ENCODE data around the gene WDR76.
A peak's percentile ranks its signal among the peaks of the same experiment; 100 is the strongest.
"Not testable (repeated sequence)": the region's sequence is repeated elsewhere in the genome, so short reads cannot be mapped to it uniquely, and the experiment has no call there.

Gene WDR76

DNA sequence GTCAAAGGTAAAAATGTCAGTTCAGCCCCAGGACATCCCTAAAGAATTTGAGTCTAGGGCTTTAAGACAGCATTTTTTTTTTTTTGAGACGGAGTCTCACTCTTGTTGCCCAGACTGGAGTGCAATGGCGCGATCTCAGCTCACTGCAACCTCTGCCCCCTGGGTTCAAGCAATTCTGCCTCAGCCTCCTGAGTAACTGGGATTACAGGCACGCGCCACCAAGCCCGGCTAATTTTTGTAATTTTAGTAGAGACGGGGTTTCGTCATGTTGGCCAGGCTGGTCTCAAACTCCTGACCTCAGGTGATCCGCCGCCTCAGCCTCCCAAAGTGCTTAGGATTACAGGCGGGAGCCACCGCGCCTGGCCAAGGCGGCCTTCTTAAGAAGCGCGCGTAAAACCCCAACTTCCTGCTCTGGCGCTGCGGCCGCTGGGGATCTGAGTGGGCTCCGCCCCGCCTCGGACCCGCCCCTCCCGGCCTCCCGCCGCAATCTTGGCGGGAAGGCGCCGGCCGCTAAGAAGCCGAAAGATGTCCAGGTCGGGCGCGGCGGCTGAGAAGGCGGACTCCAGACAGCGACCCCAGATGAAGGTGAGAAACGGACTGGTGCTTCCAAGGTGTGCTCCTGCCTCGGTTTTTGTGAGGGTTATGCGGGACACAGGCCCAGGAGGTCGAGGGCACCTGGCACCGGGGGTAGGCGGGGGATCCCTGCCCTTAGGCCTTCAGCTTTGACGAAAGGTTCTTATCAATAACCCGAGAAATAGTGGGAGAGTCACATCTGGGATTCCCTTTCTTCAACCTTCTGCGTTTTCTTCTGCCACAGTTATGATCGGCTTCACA is at the start of gene WDR76:
Gene WDR76 (plus strand): TSS at position 495 of the 834 bp plus-strand sequence. CDS start 31 bp downstream, at position 526.
- peak; percentile 50 for DNase-seq (ENCODE audit: low read depth)

DNA sequence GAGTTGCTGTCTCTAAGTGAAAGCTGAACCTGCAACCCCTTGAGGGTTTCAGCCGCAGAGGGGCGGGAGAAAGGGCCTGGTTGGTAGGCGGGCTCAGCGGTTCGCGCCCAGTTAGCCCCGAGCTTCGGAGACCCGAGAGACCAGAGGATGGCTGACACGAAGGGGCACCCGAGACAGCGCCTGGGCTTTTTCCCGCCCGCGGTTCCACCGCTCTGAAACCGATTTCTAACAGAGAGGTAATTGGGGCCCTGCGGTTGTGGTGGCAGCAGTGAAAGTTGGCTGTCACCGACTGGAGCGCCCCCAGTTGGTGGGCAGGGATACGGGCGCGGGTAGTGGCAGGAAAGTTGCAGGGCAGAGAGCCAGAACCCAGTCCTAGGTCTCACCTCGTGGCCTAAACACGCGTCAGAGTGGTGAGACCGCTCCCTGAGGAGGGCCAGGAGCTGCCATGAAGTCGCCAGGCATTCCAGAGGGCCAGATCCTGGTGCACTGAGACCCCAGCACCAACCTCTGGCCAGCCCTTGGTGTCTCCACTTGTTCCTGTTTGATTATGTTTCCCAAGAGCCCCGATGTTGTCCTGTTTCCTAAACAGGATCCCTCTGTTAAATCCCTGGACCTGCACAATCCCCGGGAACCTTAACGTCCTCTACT is 49.4 kb upstream of the WDR76 start:
- peak; percentile 69 for DNase-seq (ENCODE audit: low read depth)

DNA sequence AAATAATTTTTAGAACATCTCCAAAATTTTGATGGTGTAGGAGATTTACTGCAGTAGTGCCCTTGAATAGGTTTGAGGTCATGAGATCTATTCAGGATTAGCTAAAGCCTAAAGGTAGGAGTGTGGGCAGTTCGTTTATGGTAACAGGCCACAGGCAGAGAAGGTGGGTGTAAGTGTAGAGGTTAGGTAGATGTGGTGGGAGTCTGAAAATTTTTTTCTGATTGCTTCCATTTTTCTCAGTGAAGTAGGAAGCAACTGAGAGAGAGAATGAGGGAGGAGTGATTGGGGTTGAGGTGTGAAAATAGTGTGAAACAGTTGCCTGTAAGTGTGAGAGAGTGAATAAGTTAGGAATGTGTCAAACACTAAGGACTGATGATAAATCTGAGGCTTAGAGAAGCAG is 47.8 kb upstream of the WDR76 start:
- no peak for DNase-seq (ENCODE audit: low read depth)

- no peak for DNase-seq (ENCODE audit: low read depth)
Observed at GRCh38 chr15:43789409-43789808, 37.4 kb upstream of the WDR76 start.

GRCh38 chr15:43791993-43792760 is 34.6 kb upstream of the WDR76 start, which contains the start of gene SERF2:
Gene SERF2, plus strand, starts transcription at chr15:43792320. Its CDS starts 57 bp downstream, at chr15:43792377.
- peak; percentile 99 for DNase-seq (ENCODE audit: low read depth)

- DNase-seq (ENCODE audit: low read depth) = no peak
Observed at GRCh38 chr15:43792761-43793476, 33.9 kb upstream of the WDR76 start.

DNA sequence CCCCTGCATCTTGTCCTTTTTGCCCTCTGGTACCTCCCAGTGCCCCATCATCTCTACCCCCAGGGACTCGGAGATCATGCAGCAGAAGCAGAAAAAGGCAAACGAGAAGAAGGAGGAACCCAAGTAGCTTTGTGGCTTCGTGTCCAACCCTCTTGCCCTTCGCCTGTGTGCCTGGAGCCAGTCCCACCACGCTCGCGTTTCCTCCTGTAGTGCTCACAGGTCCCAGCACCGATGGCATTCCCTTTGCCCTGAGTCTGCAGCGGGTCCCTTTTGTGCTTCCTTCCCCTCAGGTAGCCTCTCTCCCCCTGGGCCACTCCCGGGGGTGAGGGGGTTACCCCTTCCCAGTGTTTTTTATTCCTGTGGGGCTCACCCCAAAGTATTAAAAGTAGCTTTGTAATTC is 33.2 kb upstream of the WDR76 start:
- no peak for DNase-seq (ENCODE audit: low read depth)

- no peak for DNase-seq (ENCODE audit: low read depth)
Observed at GRCh38 chr15:43794269-43795037, 32.3 kb upstream of the WDR76 start.

DNA sequence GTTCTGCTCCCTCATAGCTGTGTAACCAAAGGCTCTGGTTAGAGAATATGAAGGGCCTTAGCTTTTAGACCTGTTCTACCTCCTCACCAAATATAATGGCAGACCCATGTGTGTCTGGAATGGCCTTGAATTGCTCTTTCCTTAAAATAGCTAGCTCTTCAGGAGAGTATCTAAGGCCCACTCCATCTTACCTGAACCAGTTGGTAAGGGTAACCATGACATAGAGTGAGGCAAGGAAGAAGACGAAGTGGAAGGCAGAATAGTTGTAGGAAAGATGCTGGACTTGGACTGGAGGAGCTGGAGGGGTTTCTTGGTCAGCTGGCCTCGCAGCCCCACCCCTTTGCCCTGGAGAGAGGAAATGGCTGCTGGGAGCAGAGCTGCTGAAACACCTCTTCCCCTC is 31.6 kb upstream of the WDR76 start:
- no peak for DNase-seq (ENCODE audit: low read depth)

DNA sequence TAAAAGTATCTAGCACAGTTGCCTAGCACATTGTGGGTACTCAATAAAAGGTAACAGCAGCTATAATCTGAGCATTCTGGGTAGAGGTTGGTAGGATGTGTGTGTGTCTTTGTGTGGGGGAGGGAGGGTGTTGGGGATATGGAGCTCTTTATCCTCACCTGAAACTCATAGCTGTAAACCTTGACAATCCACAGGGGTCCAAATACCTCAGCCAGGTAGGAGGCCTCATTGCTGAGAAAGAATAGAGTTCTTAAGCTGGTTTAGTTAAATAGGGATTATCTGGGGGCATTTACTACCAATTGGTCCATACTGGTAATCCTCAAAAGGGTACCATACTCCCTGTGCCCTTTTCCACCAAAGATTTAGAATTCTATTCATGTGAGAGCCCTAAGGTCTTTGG is 30.8 kb upstream of the WDR76 start:
- DNase-seq (ENCODE audit: low read depth) = no peak

- no peak for DNase-seq (ENCODE audit: low read depth)
Observed at GRCh38 chr15:43796566-43796965, 30.2 kb upstream of the WDR76 start.

- DNase-seq (ENCODE audit: low read depth) = no peak
Observed at GRCh38 chr15:43799209-43799944, 27.4 kb upstream of the WDR76 start.

DNA sequence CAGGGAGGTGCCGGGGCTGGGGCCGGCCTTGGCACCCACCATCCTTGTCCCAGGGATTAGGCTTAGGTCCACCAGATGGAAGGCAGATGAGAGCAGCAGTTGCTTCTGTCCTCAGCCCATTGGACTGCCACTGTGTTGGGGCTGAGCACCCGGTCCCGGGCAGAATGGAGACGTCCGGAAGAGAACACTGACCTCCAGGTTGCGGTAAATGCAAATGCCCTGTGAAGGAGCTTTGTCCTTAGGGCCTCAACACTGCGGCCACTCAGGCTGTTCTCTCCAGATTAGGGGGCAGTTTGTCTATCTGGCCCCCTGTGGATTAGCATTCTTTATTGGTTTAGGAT is 26.9 kb upstream of the WDR76 start, which contains the start of gene SERINC4:
Gene SERINC4 (minus strand): TSS at position 276 of the 341 bp plus-strand sequence. CDS start 234 bp downstream, at position 42.
- DNase-seq (ENCODE audit: low read depth) = no peak

- DNase-seq (ENCODE audit: low read depth) = peak; percentile 88
Observed at GRCh38 chr15:43800286-43801141, 26.3 kb upstream of the WDR76 start, which contains the start of gene HYPK. Gene HYPK, plus strand, starts transcription at chr15:43800599. Its CDS starts 24 bp downstream, at chr15:43800623.

- DNase-seq (ENCODE audit: low read depth) = not testable (repeated sequence)
Observed at GRCh38 chr15:43802676-43803075, 24.1 kb upstream of the WDR76 start.

- no peak for DNase-seq (ENCODE audit: low read depth)
Observed at GRCh38 chr15:43808435-43808950, 18.3 kb upstream of the WDR76 start.

DNA sequence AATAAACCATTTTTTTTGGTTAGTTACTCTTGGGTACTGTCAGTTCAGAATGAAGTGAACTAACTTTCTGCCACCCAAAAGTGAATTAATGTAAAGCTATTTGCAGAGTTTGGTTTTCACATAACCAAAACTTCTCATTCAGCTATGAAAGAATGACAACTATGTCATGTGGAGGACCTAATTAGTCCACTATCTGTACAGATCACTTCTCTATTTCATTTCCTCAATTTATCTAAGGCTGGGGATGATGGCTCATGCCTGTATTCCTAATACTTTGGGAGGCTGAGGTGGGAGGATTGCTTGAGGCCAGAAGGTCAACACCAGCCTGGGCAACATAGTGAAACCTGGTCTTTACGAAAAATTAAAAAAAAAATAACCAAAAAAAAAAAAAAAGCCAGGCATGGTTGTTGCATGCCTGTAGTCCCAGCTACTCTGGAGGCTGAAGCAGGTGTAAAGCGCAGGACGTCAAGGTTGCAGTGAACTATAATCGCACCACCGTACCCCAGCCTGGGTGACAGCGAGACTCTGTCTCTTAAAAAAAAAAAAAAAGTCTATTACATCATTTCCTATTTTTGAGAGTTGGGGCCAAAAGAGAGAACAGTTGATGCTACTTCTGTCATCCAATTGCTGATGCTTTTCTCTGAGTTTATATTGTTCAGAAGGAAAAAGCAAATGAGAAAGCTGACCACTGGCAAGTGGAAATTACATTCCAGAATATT is 17.7 kb upstream of the WDR76 start:
- DNase-seq (ENCODE audit: low read depth) = no peak

DNA sequence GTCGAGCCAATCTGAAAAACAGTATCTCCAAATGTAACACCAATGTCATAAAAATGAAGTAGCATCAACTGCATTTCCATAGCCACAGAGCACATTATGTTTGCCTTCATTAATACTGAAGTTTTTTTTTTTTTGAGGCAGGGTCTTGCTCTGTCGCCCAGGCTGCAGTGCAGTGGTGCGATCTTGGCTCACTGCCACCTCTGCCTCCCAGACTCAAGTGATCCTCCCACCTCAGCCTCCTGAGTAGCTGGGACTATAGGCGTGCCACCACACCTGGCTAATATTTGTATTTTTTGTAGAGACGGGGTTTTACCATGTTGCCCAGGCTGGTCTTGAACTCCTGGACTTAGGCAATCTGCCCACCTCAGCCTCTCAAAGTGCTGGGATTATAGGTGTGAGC is 11.7 kb upstream of the WDR76 start:
- not testable (repeated sequence) for DNase-seq (ENCODE audit: low read depth)
